GM12878 (cell line): ENCODE results near the gene HOXB1. TPM values are rescaled to one million over a fixed set of nuclear protein-coding genes. Genes with fewer than 3 reads are reported as not detected.

Experiments
- ATAC-seq: fragments of 200-7000 bp; cut with Tn5 transposase; 3 replicates; pipeline ENCODE4 v1.9.1; 2020; ENCODE audit warnings: mild to moderate bottlenecking, moderate library complexity
- BruUV-seq: library from RNA; stranded (reverse); fragments of 400-500 nt; replicated peaks from 2 replicates; lab custom pipeline; 2021; lab: Mats Ljungman, UMichigan
- CTCF ChIA-PET: fragments of 300-600 bp; sonication (Branson Sonifier 250); formaldehyde crosslinking; extraction: SDS; loops from one replicate; lab custom pipeline; 2021; ENCODE audit warnings: inconsistent platforms; lab: Yijun Ruan, JAX
- POLR2A ChIA-PET: fragments of 350-600 bp; formaldehyde crosslinking; extraction: SDS; loops from one replicate; lab custom pipeline; 2021; ENCODE audit warnings: inconsistent platforms; lab: Charles Lee
- RAD21 ChIA-PET: fragments of 300-600 bp; sonication (Branson Sonifier 250); formaldehyde crosslinking; loops from one replicate; lab custom pipeline; 2023; ENCODE audit warnings: antibody characterized with exemption; ENCODE audit not compliant: unreplicated experiment; lab: Charles Lee
- SMC1A ChIA-PET: fragments of 300-600 bp; sonication (Branson Sonifier 250); formaldehyde crosslinking; loops from one replicate; lab custom pipeline; 2023; ENCODE audit not compliant: unreplicated experiment, uncharacterized antibody; lab: Charles Lee
- DNase-seq: peaks from one replicate; pipeline ENCODE4 v3.0.0-alpha.2; 2011; ENCODE audit warnings: low read depth, low spot score
- FAIRE-seq: peaks from 3 replicates; lab custom pipeline; 2011; peaks lifted over from hg19 to GRCh38; lab: Jason Lieb, UNC
- H2AFZ ChIP-seq: 2 replicates; pipeline ENCODE4 v1.6.0; 2011; ENCODE audit warnings: low read depth, low read length, control low read depth; ENCODE audit not compliant: control insufficient read depth
- H3K27ac ChIP-seq: 2 replicates; pipeline ENCODE4 v1.5.1; 2011; ENCODE audit warnings: control low read depth; ENCODE audit not compliant: control insufficient read depth, insufficient read depth
- H3K27me3 ChIP-seq, 2 experiments: replicated peaks in 1 of 2; 2 replicates each; pipeline versions ENCODE4 v1.6.0 to v1.6.1; 2011; ENCODE audit warnings: low read length in 1 of 2; ENCODE audit not compliant: control insufficient read depth in 2 of 2, insufficient read depth in 2 of 2
- H3K36me3 ChIP-seq, 2 experiments: 2 replicates each; pipeline ENCODE4 v1.5.1; 2011; ENCODE audit warnings: low read length in 1 of 2; ENCODE audit not compliant: control insufficient read depth in 2 of 2, insufficient read depth in 2 of 2
- H3K4me1 ChIP-seq: 2 replicates; pipeline ENCODE4 v1.6.1; 2011; ENCODE audit warnings: mild to moderate bottlenecking, low read length, moderate library complexity, mixed read lengths; ENCODE audit not compliant: control insufficient read depth, insufficient read depth
- H3K4me2 ChIP-seq: 2 replicates; pipeline ENCODE4 v1.6.0; 2011; ENCODE audit warnings: control low read depth; ENCODE audit not compliant: control insufficient read depth, insufficient read depth
- H3K4me3 ChIP-seq: fragments of 200-600 bp; sonication (generic); 2 replicates; pipeline ENCODE4 v1.5.1; 2016
- H3K79me2 ChIP-seq: 2 replicates; pipeline ENCODE4 v1.6.0; 2011; ENCODE audit warnings: low read length; ENCODE audit not compliant: control insufficient read depth, insufficient read depth
- H3K9ac ChIP-seq: 2 replicates; pipeline ENCODE4 v1.8.0; 2011; ENCODE audit warnings: low read length, control low read depth, mixed read lengths; ENCODE audit not compliant: control insufficient read depth, insufficient read depth
- H3K9me3 ChIP-seq: replicated peaks from 3 replicates; pipeline ENCODE4 v1.5.1; 2011; ENCODE audit warnings: mild to moderate bottlenecking, low read length; ENCODE audit not compliant: control insufficient read depth, insufficient read depth
- H4K20me1 ChIP-seq: 2 replicates; pipeline ENCODE4 v1.6.0; 2011; ENCODE audit not compliant: control insufficient read depth, insufficient read depth
- BMI1 ChIP-seq: fragments of 450-650 bp; IDR thresholded peaks from 2 replicates; pipeline ENCODE4 v1.6.1; 2016; ENCODE audit warnings: mild to moderate bottlenecking, moderate library complexity, borderline replicate concordance
- CBX3 ChIP-seq: fragments of 200-600 bp; sonication (generic); IDR thresholded peaks from 2 replicates; pipeline ENCODE4 v1.6.1; 2016; ENCODE audit warnings: low read depth, borderline replicate concordance
- DPF2 ChIP-seq: fragments of 450-650 bp; IDR thresholded peaks from 2 replicates; pipeline ENCODE4 v1.6.1; 2017; ENCODE audit warnings: mild to moderate bottlenecking
- MLLT1 ChIP-seq: fragments of 450-650 bp; IDR thresholded peaks from 2 replicates; pipeline ENCODE4 v1.6.1; 2016; ENCODE audit warnings: mild to moderate bottlenecking
- NFIC ChIP-seq: IDR thresholded peaks from 2 replicates; pipeline ENCODE4 v1.6.1; 2012; ENCODE audit warnings: low read depth, mild to moderate bottlenecking, inconsistent platforms, low read length, moderate library complexity
- NFYB ChIP-seq: IDR thresholded peaks from 2 replicates; pipeline ENCODE4 v1.6.1; 2011; ENCODE audit warnings: low read depth, mild to moderate bottlenecking, low read length, improper control_type of control experiment, moderate library complexity; ENCODE audit not compliant: insufficient read depth
- RAD21 ChIP-seq: IDR thresholded peaks from 2 replicates; pipeline ENCODE4 v1.6.1; 2011; ENCODE audit warnings: mild to moderate bottlenecking, low read depth, low read length, moderate library complexity; ENCODE audit not compliant: insufficient read depth
- SMAD1 ChIP-seq: fragments of 450-650 bp; IDR thresholded peaks from 2 replicates; pipeline ENCODE4 v1.6.1; 2018; ENCODE audit warnings: mild to moderate bottlenecking, low read depth; ENCODE audit not compliant: partially characterized antibody
- SMC3 ChIP-seq: IDR thresholded peaks from 2 replicates; pipeline ENCODE4 v1.6.1; 2011; ENCODE audit warnings: low read length, improper control_type of control experiment, borderline replicate concordance
- SREBF2 ChIP-seq: IDR thresholded peaks from 2 replicates; pipeline ENCODE4 v1.6.1; 2012; ENCODE audit warnings: mild to moderate bottlenecking, low read length
- SUPT20H ChIP-seq: IDR thresholded peaks from 2 replicates; pipeline ENCODE4 v1.6.1; 2011; ENCODE audit warnings: low read depth, mild to moderate bottlenecking, low read length, moderate library complexity, borderline replicate concordance; ENCODE audit not compliant: control insufficient read depth
- SUZ12 ChIP-seq: fragments of 200-600 bp; sonication (generic); IDR thresholded peaks from one replicate; pipeline ENCODE4 v1.6.1; 2018; ENCODE audit warnings: antibody characterized with exemption, mild to moderate bottlenecking; ENCODE audit not compliant: unreplicated experiment
- TBL1XR1 ChIP-seq: IDR thresholded peaks from 2 replicates; pipeline ENCODE4 v1.6.1; 2012; ENCODE audit warnings: low read depth, low read length, improper control_type of control experiment
- ZSCAN29 ChIP-seq: fragments of 450-650 bp; IDR thresholded peaks from 2 replicates; pipeline ENCODE4 v1.6.1; 2017; ENCODE audit warnings: mild to moderate bottlenecking, moderate library complexity
- WGBS: methylation state at CpG from one replicate; pipeline ENCODE4 v1.1.6; 2016; ENCODE audit warnings: low lambda C conversion rate; ENCODE audit not compliant: insufficient replicate concordance, insufficient coverage; ENCODE audit errors: missing lambda C conversion rate; 5-methylcytosine and 5-hydroxymethylcytosine counted together
- in situ Hi-C: fragments of 300-500 bp; cut with MboI; formaldehyde crosslinking; loops from 9 replicates; pipeline ENCODE4 v1.14.3; 2018; ENCODE audit warnings: mixed read lengths
- intact Hi-C: fragments of 100-400 bp; cut with micrococcal nuclease; formaldehyde crosslinking; loops from one replicate; pipeline ENCODE4 v1.14.2; 2022; ENCODE audit not compliant: unreplicated experiment
- polyA plus RNA-seq, 11 experiments: library from polyadenylated mRNA; depleted of rRNA in 4 of 11; unstranded in 6 of 11; stranded (reverse) in 5 of 11; fragments of >200 nt; fragmentation: Nextera tagmentation in 4 of 11; fragmentation: Illumina TruSeq in 1 of 11; extraction: Ambion mirVana in 4 of 11; extraction: Trizol in 1 of 11; gene quantifications; 1 replicate in 1 of 11; 2 replicates in 10 of 11; pipeline versions ENCODE4 v1.2.1 to v1.2.3, GENCODE V29; 2011 to 2016; ENCODE audit warnings: inconsistent platforms in 2 of 11, missing spikeins in 2 of 11, low read depth in 1 of 11
- total RNA-seq, 4 experiments: library from RNA; depleted of rRNA in 3 of 4; stranded (reverse); fragments of >200 nt in 3 of 4; fragmentation: Illumina TruSeq in 1 of 4; extraction: Trizol in 1 of 4; gene quantifications; 2 replicates each; pipeline versions ENCODE4 v1.2.1 to v1.2.3, GENCODE V29; 2013 to 2021
- TF ChIP-seq, protein P1 (sequence below): IDR thresholded peaks from 2 replicates; pipeline ENCODE4 v1.6.1; 2012; ENCODE audit warnings: mild to moderate bottlenecking, low read depth, low read length

The HOXB1 gene
- total and polyA plus RNA-seq, 10 of the 15 experiments (the other 5 are each of a cell fraction or from before 2014, with no cell fraction given), result not detected

DNA sequence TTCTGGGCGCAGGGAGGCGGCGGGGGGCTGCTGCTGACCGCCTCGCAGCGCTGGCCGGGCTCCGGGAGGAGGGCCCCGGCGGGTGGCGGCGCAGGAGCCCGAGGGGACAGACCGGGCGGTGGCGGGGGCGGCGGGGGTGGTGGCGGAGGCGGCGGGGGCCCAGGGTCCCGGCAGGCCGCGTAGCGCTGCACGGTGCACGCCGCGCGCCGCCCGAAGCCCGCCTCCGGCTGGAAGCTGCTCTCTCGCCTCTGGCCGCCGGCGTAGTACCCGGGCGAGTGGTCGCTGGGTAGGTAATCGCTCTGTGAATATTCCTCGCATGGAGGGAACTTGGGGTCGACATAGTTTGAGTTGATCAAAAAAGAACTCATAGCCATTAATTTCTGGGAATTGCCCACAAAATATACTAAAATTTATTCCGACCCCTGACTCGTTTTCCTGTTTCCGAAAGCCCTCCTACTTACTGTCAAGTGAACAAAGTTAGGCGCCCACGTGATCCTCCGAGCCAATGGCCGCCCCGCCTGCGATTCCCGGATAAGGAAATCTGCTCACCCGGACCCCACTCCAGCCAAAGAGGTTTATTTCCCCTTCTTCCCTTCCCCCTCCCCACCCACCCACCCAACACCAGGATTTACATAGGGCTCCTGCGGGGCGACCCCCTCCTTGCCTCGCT, 47.3 kb upstream of the HOXB1 start, which contains the start of gene HOXB4:
Gene HOXB4 (minus strand): TSS at position 405 of the 670 bp plus-strand sequence. CDS start 31 bp downstream, at position 374.
- CTCF ChIA-PET, result interaction anchor here (1.0 to 2.3 kb wide), 4 partner anchors 85 to 315 kb away, joined by 4 to 10 read pairs (median 4); no protein-coding TSS in a partner anchor
- H2AFZ ChIP-seq, result peak within 1 kb of the TSS; percentile 85
- no peak for TF ChIP-seq SUPT20H
- no peak for TF ChIP-seq SUZ12
- TF ChIP-seq MLLT1, result no peak
- TF ChIP-seq, protein P1, sequence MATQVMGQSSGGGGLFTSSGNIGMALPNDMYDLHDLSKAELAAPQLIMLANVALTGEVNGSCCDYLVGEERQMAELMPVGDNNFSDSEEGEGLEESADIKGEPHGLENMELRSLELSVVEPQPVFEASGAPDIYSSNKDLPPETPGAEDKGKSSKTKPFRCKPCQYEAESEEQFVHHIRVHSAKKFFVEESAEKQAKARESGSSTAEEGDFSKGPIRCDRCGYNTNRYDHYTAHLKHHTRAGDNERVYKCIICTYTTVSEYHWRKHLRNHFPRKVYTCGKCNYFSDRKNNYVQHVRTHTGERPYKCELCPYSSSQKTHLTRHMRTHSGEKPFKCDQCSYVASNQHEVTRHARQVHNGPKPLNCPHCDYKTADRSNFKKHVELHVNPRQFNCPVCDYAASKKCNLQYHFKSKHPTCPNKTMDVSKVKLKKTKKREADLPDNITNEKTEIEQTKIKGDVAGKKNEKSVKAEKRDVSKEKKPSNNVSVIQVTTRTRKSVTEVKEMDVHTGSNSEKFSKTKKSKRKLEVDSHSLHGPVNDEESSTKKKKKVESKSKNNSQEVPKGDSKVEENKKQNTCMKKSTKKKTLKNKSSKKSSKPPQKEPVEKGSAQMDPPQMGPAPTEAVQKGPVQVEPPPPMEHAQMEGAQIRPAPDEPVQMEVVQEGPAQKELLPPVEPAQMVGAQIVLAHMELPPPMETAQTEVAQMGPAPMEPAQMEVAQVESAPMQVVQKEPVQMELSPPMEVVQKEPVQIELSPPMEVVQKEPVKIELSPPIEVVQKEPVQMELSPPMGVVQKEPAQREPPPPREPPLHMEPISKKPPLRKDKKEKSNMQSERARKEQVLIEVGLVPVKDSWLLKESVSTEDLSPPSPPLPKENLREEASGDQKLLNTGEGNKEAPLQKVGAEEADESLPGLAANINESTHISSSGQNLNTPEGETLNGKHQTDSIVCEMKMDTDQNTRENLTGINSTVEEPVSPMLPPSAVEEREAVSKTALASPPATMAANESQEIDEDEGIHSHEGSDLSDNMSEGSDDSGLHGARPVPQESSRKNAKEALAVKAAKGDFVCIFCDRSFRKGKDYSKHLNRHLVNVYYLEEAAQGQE, result no peak
- no peak for TF ChIP-seq ZSCAN29
- 0 out of 2 replicates have a peak, but pooled peaks have one; percentile 15 for TF ChIP-seq DPF2
- no peak for TF ChIP-seq SREBF2
- no peak for TF ChIP-seq NFIC
- TF ChIP-seq SMAD1, result no peak
- TF ChIP-seq TBL1XR1, result no peak
- TF ChIP-seq NFYB, result peak; percentile 77
- TF ChIP-seq SMC3, result no peak
- no peak for TF ChIP-seq RAD21
- no peak for TF ChIP-seq BMI1
- no peak for TF ChIP-seq CBX3

More for the DNA sequence above, 47.3 kb upstream of the HOXB1 start, which contains the start of gene HOXB4:
- H3K79me2 ChIP-seq, result peaks cover 7% of the 10 kb centered on the region
- intact Hi-C loops, result no loop called here
- H3K9ac ChIP-seq, result peak within 1 kb of the TSS; percentile 77
- ChIA-PET POLR2A (interaction anchor here (0.6 to 1.0 kb wide), 3 partner anchors 56 to 255 kb away, joined by 3 to 5 read pairs (median 3); no protein-coding TSS in a partner anchor), RAD21 (interaction anchor here (0.7 to 2.3 kb wide), 9 partner anchors 15 to 244 kb away, joined by 3 to 8 read pairs (median 4); no protein-coding TSS in a partner anchor), SMC1A (interaction anchor here (0.9 to 2.7 kb wide), 7 partner anchors 67 to 244 kb away, joined by 3 to 6 read pairs (median 3); no protein-coding TSS in a partner anchor)
- FAIRE-seq (no peak), ATAC-seq (peak; percentile 80), DNase-seq (peak; percentile 43)
- peak within 1 kb of the TSS; percentile 92 for H3K4me2 ChIP-seq
- H3K36me3 ChIP-seq, result no peaks in the 10 kb centered on the region
- no peaks in the 10 kb centered on the region for H3K9me3 ChIP-seq
- in situ Hi-C loops, result no loop called here
- H3K27ac ChIP-seq, result peak within 1 kb of the TSS; percentile 57
- H3K4me3 ChIP-seq, result peak within 1 kb of the TSS; percentile 93
- no TSS peak for BruUV-seq
- no peaks in the 10 kb centered on the region for H3K27me3 ChIP-seq
- peaks cover 23% of the 10 kb centered on the region for H3K4me1 ChIP-seq
- H4K20me1 ChIP-seq, result no peaks in the 10 kb centered on the region
- WGBS, result under 1% methylated on average over 36 of the region's 58 CpGs
